NCI-H345 (cell line): ENCODE data around the gene PROSER2.

Experiments
- DNase-seq: peaks from one replicate; lab custom pipeline; 2025; lab: John Stamatoyannopoulos, UW

PROSER2 gene

DNA sequence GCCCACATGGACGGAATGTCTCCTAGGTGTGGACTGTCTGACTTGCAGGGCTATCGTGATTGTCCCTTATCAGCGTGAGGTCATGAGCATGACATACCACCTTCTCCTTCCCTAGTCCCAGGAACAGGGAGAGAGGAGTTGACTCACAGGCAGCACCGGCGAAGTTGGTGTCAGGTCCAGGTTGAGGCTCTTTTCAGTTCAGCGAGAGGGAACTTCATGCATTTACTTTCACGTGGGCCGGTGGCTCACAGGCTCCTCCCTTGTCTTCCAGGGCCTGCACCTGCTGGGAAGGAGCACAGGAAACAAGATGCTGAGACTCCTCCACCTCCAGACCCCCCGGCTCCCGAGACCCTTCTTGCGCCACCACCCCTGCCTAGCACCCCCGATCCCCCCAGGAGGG lies 46.1 kb downstream of the PROSER2 start:
- no peak for DNase-seq

- no peak for DNase-seq
Measured at GRCh38 chr10:11869743-11870460, 46.7 kb downstream of the PROSER2 start.

DNA sequence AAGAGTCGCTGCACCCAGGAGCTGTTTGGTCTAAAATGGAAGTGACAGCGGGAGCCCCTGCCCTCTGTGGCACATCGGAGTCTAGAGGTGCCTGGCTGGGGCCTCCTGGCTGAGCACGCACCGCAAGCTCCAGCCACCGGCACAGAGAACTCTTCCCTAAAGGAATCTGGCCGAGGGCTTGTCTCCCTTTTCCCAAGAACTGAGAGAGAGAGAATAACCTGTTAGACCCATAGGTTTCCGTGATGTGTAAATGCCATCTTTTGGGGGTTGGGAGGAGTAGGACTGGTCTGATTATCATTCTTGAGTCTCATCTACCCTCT lies 47.3 kb downstream of the PROSER2 start:
- DNase-seq: no peak

- DNase-seq: no peak
Measured at GRCh38 chr10:11870900-11871400, 47.8 kb downstream of the PROSER2 start.

- no peak for DNase-seq
Measured at GRCh38 chr10:11871466-11871865, 48.3 kb downstream of the PROSER2 start.

GRCh38 chr10:11874568-11875493 lies 51.7 kb downstream of the PROSER2 start:
- DNase-seq: peak; percentile 45

DNA sequence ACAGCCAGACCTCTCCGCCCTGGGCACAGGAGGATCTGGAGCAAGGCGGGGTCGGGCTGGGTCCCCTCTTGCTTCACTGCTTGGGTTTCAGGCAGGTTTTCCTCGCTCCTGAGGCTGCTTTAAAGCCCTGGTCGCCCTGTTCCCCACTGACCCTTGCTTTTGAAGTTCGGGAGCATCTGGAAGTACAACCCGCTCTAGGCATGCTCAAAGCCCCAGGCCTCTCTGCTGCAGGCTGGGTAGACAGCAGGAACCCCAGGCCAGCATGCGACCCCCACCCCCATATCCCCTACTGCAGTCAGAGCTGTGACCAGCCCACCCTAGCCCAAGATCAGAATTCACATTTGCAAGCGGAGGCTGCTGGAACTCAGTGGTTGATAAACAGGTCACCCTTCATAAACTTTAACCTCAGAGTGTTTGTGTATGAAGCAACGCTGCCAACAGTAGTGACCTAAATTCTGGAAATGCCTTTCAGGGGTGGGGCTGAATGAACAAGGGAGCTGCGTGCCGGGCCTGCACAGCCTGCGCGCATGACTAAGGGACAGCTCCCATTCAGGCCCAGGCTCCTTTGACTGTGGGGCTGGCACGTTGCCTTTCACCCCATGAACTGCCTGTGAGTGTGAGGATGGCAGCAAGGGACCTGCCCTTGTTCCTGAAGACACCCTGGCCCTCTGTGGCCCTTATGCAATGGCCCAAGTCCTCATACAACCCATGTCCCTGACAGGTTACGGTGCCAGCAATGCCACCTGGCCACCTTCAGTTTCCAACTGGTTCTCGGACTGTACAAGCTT lies 52.5 kb downstream of the PROSER2 start:
- no peak for DNase-seq

DNA sequence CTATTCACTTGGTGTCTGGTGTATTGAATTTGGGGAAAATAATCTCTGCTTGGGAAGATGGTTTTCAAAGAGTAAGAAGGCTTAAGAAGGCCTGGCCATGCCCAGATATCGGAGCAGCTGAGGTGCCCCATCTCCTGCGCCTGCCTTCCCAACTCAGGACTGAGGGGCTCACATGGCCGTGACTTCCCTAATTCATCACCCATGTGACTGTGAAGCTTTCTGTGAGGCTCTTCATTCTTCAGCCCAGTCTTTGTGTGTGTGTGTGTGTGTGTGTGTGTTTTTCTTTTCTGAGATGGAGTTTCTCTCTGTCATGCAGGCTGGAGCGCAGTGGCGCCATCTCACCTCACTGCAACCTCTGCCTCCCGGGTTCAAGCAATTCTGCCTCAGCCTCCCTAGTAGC lies 53.2 kb downstream of the PROSER2 start:
- no peak for DNase-seq

- DNase-seq: no peak
Measured at GRCh38 chr10:11876805-11877590, 53.8 kb downstream of the PROSER2 start.

GRCh38 chr10:11877591-11877905 lies 54.4 kb downstream of the PROSER2 start:
- DNase-seq: no peak

- DNase-seq: no peak
Measured at GRCh38 chr10:11878776-11879175, 55.6 kb downstream of the PROSER2 start.

GRCh38 chr10:11879387-11880094 lies 56.4 kb downstream of the PROSER2 start:
- no peak for DNase-seq

GRCh38 chr10:11880151-11881029 lies 57.2 kb downstream of the PROSER2 start:
- DNase-seq: no peak

DNA sequence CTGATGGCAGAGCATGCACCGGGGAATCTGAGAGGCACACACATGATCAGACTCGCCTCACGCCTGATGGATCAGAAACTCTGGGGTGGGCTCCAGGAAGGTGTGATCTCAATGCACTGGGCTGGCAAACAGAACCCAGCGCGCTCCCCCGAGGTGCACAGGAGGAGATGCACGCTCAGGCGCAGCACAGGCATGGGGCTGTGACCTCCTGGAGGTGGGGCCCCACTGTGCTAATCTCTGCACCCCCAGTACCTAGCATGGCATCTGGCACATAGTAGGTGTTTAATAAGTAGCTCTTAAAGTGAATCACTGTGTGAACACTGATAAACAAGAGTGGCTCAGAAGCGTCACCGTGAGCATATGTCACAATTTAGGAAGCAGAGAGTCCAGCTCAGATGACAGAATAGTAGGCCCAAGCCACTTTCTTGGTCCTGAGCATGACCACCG lies 57.9 kb downstream of the PROSER2 start:
- no peak for DNase-seq

- no peak for DNase-seq
Measured at GRCh38 chr10:11881477-11882417, 58.6 kb downstream of the PROSER2 start.

GRCh38 chr10:11882646-11883375 lies 59.7 kb downstream of the PROSER2 start:
- DNase-seq: no peak

DNA sequence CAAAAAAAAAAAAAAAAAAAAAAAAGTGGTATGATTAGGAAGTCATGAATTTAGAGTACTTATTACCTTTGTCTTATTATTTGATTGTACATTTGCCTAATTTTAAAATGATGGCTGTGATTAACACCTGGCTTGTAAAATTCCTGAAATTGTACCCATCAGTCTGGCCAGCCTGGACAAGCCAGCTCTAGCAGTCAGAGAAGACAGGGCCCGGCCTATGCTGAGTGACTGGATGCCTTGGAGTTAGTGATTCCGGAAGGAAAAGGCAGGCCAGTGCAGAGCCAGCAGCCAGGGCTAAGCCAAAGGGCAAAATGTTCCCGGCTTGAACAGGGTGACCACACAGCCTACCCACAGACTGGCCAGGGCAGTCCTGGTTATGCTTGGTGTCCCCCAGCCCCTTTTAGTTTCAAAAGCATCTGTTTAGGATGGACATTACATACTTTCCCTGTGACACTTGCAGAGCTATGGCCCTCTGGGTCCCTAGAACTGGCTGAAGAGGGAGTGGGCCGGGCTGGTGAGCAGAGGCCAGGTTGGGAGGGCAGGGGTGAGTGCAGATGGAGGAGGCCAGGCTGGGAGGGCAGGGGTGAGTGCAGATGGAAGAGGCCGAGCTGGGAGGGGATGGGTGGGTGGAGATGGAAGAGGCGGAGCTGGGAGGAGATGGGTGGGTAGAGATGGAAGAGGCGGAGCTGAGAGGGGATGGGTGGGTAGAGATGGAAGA lies 61.7 kb downstream of the PROSER2 start:
- no peak for DNase-seq
